GM19455 (cell line): ENCODE data around the gene EPHB1.

ENCODE experiments used
- ATAC-seq: cut with Tn5 transposase; IDR thresholded peaks from one replicate; pipeline ENCODE4 v1.9.1; 2021; ENCODE audit not compliant: unreplicated experiment

EPHB1 gene

GRCh38 chr3:135272026-135272669 lies 477.1 kb downstream of the EPHB1 start:
- no peak for ATAC-seq

- ATAC-seq: no peak
Observed at GRCh38 chr3:135292162-135292561, 497.1 kb downstream of the EPHB1 start.

DNA sequence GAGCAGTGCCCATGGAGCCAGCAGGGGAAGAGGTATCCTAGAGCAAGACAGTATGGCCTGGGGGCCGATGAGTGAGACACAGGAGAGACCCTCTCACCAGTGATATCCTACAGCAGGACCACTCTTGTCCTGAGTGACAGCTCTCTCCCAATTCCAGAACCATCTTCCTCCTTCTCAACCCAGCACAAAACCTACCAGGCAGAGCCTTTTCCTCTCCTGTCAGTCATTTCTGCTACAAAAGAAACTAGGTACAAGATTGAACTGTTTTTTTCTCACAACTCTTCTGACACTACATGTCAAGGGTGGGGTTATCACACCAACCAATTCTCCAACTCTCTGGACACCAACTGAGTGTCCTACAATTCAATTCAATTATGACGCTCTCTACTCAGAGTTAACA lies 506.6 kb downstream of the EPHB1 start:
- ATAC-seq: no peak

DNA sequence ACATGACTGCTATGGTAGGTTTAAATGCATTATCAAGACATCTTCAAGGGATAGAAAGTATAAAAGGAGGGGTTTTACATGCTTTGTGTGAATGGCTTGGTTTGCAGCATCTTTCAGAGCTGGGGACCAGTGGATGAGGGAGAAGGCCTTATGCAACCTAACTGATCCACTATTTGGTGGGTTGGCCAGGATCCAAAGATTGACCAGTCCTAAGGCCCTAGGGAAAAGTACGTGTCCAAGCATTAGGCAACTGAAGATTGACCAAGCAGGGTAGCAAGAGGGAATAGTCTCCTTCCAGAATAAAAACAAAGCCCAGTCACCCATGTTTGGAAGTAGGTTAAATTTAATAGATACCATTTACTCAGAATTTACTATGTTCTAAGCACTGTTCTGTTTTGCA lies 509.3 kb downstream of the EPHB1 start:
- no peak for ATAC-seq
